ENCODE data around the gene TMEM50B.

The TMEM50B gene

GRCh38 chr21:33461538-33462250 is 18.1 kb downstream of the TMEM50B start:
- no peaks in the 10 kb centered on the region for H4K20me1 ChIP-seq (ENCODE audit: insufficient read depth, low read length, poor library complexity, severe bottlenecking)
- H3K36me3 ChIP-seq (ENCODE audit: insufficient read depth, low read length), result peaks cover 31% of the 10 kb centered on the region; the same call in 1 of the 2 replicates
- no peaks in the 10 kb centered on the region for H3K9me3 ChIP-seq (ENCODE audit: insufficient read depth, low read depth, low read length)
- no peaks in the 10 kb centered on the region for H3K27me3 ChIP-seq (ENCODE audit: insufficient read depth, low read length, poor library complexity, severe bottlenecking)
- H3K4me3 ChIP-seq (ENCODE audit: low read length, poor library complexity, severe bottlenecking), result no peak overlapping the region
- no peaks in the 10 kb centered on the region for H3K4me1 ChIP-seq (ENCODE audit: insufficient read depth, low read length, poor library complexity, severe bottlenecking)
- no peaks in the 10 kb centered on the region for H3K9me2 ChIP-seq (replicated peaks; ENCODE audit: low read depth, low read length)
- H2AFZ ChIP-seq (ENCODE audit: low read length), result no peak overlapping the region
- no peaks in the 10 kb centered on the region for H3F3A ChIP-seq (ENCODE audit: low read depth)
- no peak overlapping the region for H3K9ac ChIP-seq (ENCODE audit: low read depth, low read length, poor library complexity, severe bottlenecking)
- TF ChIP-seq CTCF (conservative IDR thresholded peaks at IDR 0.05; ENCODE audit: low read length), result no peak
- H3K79me2 ChIP-seq (ENCODE audit: insufficient read depth, low read length), result no peaks in the 10 kb centered on the region
- H3K4me2 ChIP-seq (ENCODE audit: low read depth, low read length, poor library complexity, severe bottlenecking), result no peak overlapping the region

- Histone ChIP-seq H3K27me3 (ENCODE audit: insufficient read depth, low read length, poor library complexity, severe bottlenecking) (no peaks in the 10 kb centered on the region), H3F3A (ENCODE audit: low read depth) (no peaks in the 10 kb centered on the region), H3K9me2 (replicated peaks; ENCODE audit: low read depth, low read length) (no peaks in the 10 kb centered on the region), H3K9ac (ENCODE audit: low read depth, low read length, poor library complexity, severe bottlenecking) (no peak overlapping the region), H2AFZ (ENCODE audit: low read length) (no peak overlapping the region), H3K4me2 (ENCODE audit: low read depth, low read length, poor library complexity, severe bottlenecking) (no peak overlapping the region), H3K4me1 (ENCODE audit: insufficient read depth, low read length, poor library complexity, severe bottlenecking) (no peaks in the 10 kb centered on the region), H3K79me2 (ENCODE audit: insufficient read depth, low read length) (no peaks in the 10 kb centered on the region), H3K4me3 (ENCODE audit: low read length, poor library complexity, severe bottlenecking) (no peak overlapping the region), H3K9me3 (ENCODE audit: insufficient read depth, low read depth, low read length) (no peaks in the 10 kb centered on the region), H3K36me3 (ENCODE audit: insufficient read depth, low read length) (peaks cover 38% of the 10 kb centered on the region; the same call in 1 of the 2 replicates), H4K20me1 (ENCODE audit: insufficient read depth, low read length, poor library complexity, severe bottlenecking) (no peaks in the 10 kb centered on the region)
- TF ChIP-seq EZH2phosphoT487 (IDR thresholded peaks at IDR 0.05; ENCODE audit: borderline replicate concordance) (no peak), CTCF (conservative IDR thresholded peaks at IDR 0.05; ENCODE audit: low read length) (no peak)
Observed at GRCh38 chr21:33458861-33459260, 20.9 kb downstream of the TMEM50B start.

GRCh38 chr21:33455686-33456446 is 23.9 kb downstream of the TMEM50B start:
- Histone ChIP-seq H3K36me3 (ENCODE audit: insufficient read depth, low read length) (peaks cover 35% of the 10 kb centered on the region; the same call in 1 of the 2 replicates), H3K27me3 (ENCODE audit: insufficient read depth, low read length, poor library complexity, severe bottlenecking) (no peaks in the 10 kb centered on the region)
- TF ChIP-seq CTCF (conservative IDR thresholded peaks at IDR 0.05; ENCODE audit: low read length), result no peak

More at GRCh38 chr21:33455686-33456446, 23.9 kb downstream of the TMEM50B start:
- no peaks in the 10 kb centered on the region for H3K9me2 ChIP-seq (replicated peaks; ENCODE audit: low read depth, low read length)
- H4K20me1 ChIP-seq (ENCODE audit: insufficient read depth, low read length, poor library complexity, severe bottlenecking), result no peaks in the 10 kb centered on the region
- no peaks in the 10 kb centered on the region for H3K79me2 ChIP-seq (ENCODE audit: insufficient read depth, low read length)
- H3K9ac ChIP-seq (ENCODE audit: low read depth, low read length, poor library complexity, severe bottlenecking), result no peak overlapping the region
- no peaks in the 10 kb centered on the region for H3K9me3 ChIP-seq (ENCODE audit: insufficient read depth, low read depth, low read length)
- no peaks in the 10 kb centered on the region for H3F3A ChIP-seq (ENCODE audit: low read depth)
- H3K4me3 ChIP-seq (ENCODE audit: low read length, poor library complexity, severe bottlenecking), result no peak overlapping the region
- H3K4me2 ChIP-seq (ENCODE audit: low read depth, low read length, poor library complexity, severe bottlenecking), result no peak overlapping the region
- no peak overlapping the region for H2AFZ ChIP-seq (ENCODE audit: low read length)
- H3K4me1 ChIP-seq (ENCODE audit: insufficient read depth, low read length, poor library complexity, severe bottlenecking), result no peaks in the 10 kb centered on the region

All from Loucy (cell line).